Caco-2 (cell line): ENCODE results near the gene EHMT1. TPM values are rescaled to one million over a fixed set of nuclear protein-coding genes. Genes with fewer than 3 reads are reported as not detected.

ENCODE experiments used
- BruUV-seq: library from RNA; stranded (reverse); fragments of 400-500 nt; replicated peaks from 2 replicates; lab custom pipeline; 2021; lab: Mats Ljungman, UMichigan
- CTCF ChIA-PET: fragments of 300-600 bp; sonication (Branson Sonifier 250); formaldehyde crosslinking; loops from one replicate; lab custom pipeline; 2022; ENCODE audit warnings: antibody characterized with exemption; lab: Charles Lee
- POLR2A ChIA-PET: fragments of 300-600 bp; sonication (Branson Sonifier 250); formaldehyde crosslinking; loops from one replicate; lab custom pipeline; 2022; ENCODE audit warnings: antibody characterized with exemption; lab: Charles Lee
- DNase-seq, 2 experiments: peaks; one replicate each; pipeline versions ENCODE4 v3.0.0 to v3.0.0-alpha.2; 2020 to 2022
- H3K27me3 ChIP-seq: replicated peaks from 2 replicates; pipeline ENCODE4 v1.6.0; 2011; ENCODE audit warnings: low read length; ENCODE audit not compliant: control insufficient read depth, insufficient read depth
- H3K36me3 ChIP-seq: 2 replicates; pipeline ENCODE4 v1.5.1; 2011; ENCODE audit warnings: low read length; ENCODE audit not compliant: control insufficient read depth, insufficient read depth
- H3K4me1 ChIP-seq: fragments of 250-450 bp; sonication (Bioruptor Pico); 2 replicates; pipeline ENCODE4 v1.5.1; 2020; ENCODE audit warnings: mild to moderate bottlenecking
- H3K4me3 ChIP-seq: 2 replicates; pipeline ENCODE4 v1.5.1; 2011; ENCODE audit warnings: low read depth, mild to moderate bottlenecking, control low read depth, low read length
- H3K9me3 ChIP-seq: fragments of 250-450 bp; sonication (Bioruptor Pico); 2 replicates; pipeline ENCODE4 v1.5.1; 2020; ENCODE audit warnings: mild to moderate bottlenecking, moderate library complexity
- H3K27ac Mint-ChIP-seq: one replicate; pipeline ENCODE4 v1.8.0; 2022; ENCODE audit warnings: mixed read lengths; ENCODE audit not compliant: unreplicated experiment
- H3K27me3 Mint-ChIP-seq: one replicate; pipeline ENCODE4 v1.8.0; 2022; ENCODE audit warnings: mixed read lengths; ENCODE audit not compliant: insufficient read depth, unreplicated experiment
- H3K36me3 Mint-ChIP-seq: one replicate; pipeline ENCODE4 v1.8.0; 2022; ENCODE audit warnings: mild to moderate bottlenecking, mixed read lengths; ENCODE audit not compliant: insufficient read depth, unreplicated experiment
- H3K4me1 Mint-ChIP-seq: one replicate; pipeline ENCODE4 v1.8.0; 2022; ENCODE audit warnings: low read depth, mixed read lengths; ENCODE audit not compliant: unreplicated experiment
- H3K4me3 Mint-ChIP-seq: one replicate; pipeline ENCODE4 v1.8.0; 2022; ENCODE audit warnings: mild to moderate bottlenecking, moderate library complexity, mixed read lengths; ENCODE audit not compliant: unreplicated experiment
- H3K9me3 Mint-ChIP-seq: one replicate; pipeline ENCODE4 v1.8.0; 2022; ENCODE audit warnings: mixed read lengths; ENCODE audit not compliant: unreplicated experiment
- intact Hi-C: fragments of 100-400 bp; cut with micrococcal nuclease; formaldehyde crosslinking; loops from one replicate; pipeline ENCODE4 v1.10.0; 2022; ENCODE audit not compliant: unreplicated experiment
- total RNA-seq: library from RNA; stranded (reverse); gene quantifications from 2 replicates; pipeline ENCODE4 v1.2.3, GENCODE V29; 2022
- TF ChIP-seq, protein P1 (sequence below), 2 experiments: fragments of 200-600 bp in 1 of 2; IDR thresholded peaks; 1 replicate in 1 of 2; 2 replicates in 1 of 2; pipeline versions ENCODE4 v1.5.1 to v1.8.0; 2011 to 2022; ENCODE audit warnings: antibody characterized with exemption in 1 of 2, control low read depth in 1 of 2, inconsistent platforms in 1 of 2, low read depth in 1 of 2, low read length in 1 of 2, mild to moderate bottlenecking in 1 of 2, moderate library complexity in 1 of 2; ENCODE audit not compliant: insufficient read depth in 1 of 2, severe bottlenecking in 1 of 2, unreplicated experiment in 1 of 2

EHMT1 gene
- total RNA-seq, 1 experiment from 2014 or later, result 92.9 TPM

GRCh38 chr9:137873408-137873807 is 254.6 kb downstream of the EHMT1 start:
- H3K9me3 Mint-ChIP-seq, result no peaks in the 10 kb centered on the region
- H3K27me3 ChIP-seq, result no peaks in the 10 kb centered on the region
- no peaks in the 10 kb centered on the region for H3K9me3 ChIP-seq
- intact Hi-C loops, result no loop called here
- BruUV-seq, result no TSS peak
- no peak overlapping the region for H3K4me3 ChIP-seq
- no peaks in the 10 kb centered on the region for H3K36me3 Mint-ChIP-seq
- H3K27ac Mint-ChIP-seq, result no peak overlapping the region
- H3K27me3 Mint-ChIP-seq, result peaks cover 15% of the 10 kb centered on the region
- H3K4me3 Mint-ChIP-seq, result no peak overlapping the region
- POLR2A ChIA-PET, result no interaction called here
- no peaks in the 10 kb centered on the region for H3K4me1 Mint-ChIP-seq
- CTCF ChIA-PET, result no interaction called here
- TF ChIP-seq, protein P1, sequence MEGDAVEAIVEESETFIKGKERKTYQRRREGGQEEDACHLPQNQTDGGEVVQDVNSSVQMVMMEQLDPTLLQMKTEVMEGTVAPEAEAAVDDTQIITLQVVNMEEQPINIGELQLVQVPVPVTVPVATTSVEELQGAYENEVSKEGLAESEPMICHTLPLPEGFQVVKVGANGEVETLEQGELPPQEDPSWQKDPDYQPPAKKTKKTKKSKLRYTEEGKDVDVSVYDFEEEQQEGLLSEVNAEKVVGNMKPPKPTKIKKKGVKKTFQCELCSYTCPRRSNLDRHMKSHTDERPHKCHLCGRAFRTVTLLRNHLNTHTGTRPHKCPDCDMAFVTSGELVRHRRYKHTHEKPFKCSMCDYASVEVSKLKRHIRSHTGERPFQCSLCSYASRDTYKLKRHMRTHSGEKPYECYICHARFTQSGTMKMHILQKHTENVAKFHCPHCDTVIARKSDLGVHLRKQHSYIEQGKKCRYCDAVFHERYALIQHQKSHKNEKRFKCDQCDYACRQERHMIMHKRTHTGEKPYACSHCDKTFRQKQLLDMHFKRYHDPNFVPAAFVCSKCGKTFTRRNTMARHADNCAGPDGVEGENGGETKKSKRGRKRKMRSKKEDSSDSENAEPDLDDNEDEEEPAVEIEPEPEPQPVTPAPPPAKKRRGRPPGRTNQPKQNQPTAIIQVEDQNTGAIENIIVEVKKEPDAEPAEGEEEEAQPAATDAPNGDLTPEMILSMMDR (IDR thresholded peaks at IDR 0.05; ENCODE audit: insufficient read depth in 1 of 2, low read depth in 1 of 2, low read length in 1 of 2, severe bottlenecking in 1 of 2, unreplicated experiment in 1 of 2), result no peak
- no peaks in the 10 kb centered on the region for H3K4me1 ChIP-seq
- no peaks in the 10 kb centered on the region for H3K36me3 ChIP-seq
- DNase-seq, result no peak

DNA sequence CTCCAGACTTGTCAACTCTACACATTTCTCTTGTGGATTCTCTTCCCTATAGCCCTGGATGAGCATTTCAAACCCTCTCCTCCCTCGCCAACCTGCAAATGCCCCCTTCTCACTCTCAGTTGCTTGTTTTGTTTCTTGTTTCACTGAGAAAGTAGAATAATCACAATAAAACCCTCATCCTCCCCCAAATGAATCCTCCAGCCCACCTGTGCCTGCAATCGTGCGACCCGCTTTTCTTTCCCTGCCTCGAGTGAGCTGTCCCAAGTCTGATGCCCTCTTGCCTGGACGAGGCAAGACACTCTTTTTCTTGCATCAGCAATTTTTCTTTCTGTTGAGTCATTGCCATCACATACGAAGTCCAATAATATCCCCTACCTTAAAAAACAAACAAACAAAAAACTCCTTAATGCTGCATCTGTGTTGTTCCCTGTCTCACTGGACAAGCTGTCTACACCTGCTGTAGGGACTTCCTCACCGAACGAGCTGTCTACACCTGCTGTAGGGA is 255.1 kb downstream of the EHMT1 start:
- Histone ChIP-seq H3K9me3 (no peaks in the 10 kb centered on the region), H3K4me1 (no peaks in the 10 kb centered on the region), H3K27me3 (no peaks in the 10 kb centered on the region), H3K36me3 (no peaks in the 10 kb centered on the region), H3K4me3 (no peak overlapping the region)
- no peaks in the 10 kb centered on the region for H3K36me3 Mint-ChIP-seq
- peaks cover 15% of the 10 kb centered on the region for H3K27me3 Mint-ChIP-seq
- DNase-seq, result no peak
- no peak overlapping the region for H3K4me3 Mint-ChIP-seq
- H3K9me3 Mint-ChIP-seq, result no peaks in the 10 kb centered on the region
- H3K27ac Mint-ChIP-seq, result no peak overlapping the region
- H3K4me1 Mint-ChIP-seq, result no peaks in the 10 kb centered on the region
- intact Hi-C loops, result no loop called here
- ChIA-PET POLR2A (no interaction called here), CTCF (no interaction called here)
- TF ChIP-seq, protein P1 (IDR thresholded peaks at IDR 0.05; ENCODE audit: insufficient read depth in 1 of 2, low read depth in 1 of 2, low read length in 1 of 2, severe bottlenecking in 1 of 2, unreplicated experiment in 1 of 2), result no peak
- BruUV-seq, result no TSS peak

GRCh38 chr9:137875354-137875753 is 256.5 kb downstream of the EHMT1 start:
- Mint-ChIP-seq H3K4me3 (no peak overlapping the region), H3K4me1 (no peaks in the 10 kb centered on the region), H3K27me3 (peaks cover 19% of the 10 kb centered on the region), H3K36me3 (no peaks in the 10 kb centered on the region), H3K27ac (no peak overlapping the region), H3K9me3 (no peaks in the 10 kb centered on the region)
- Histone ChIP-seq H3K4me1 (no peaks in the 10 kb centered on the region), H3K36me3 (no peaks in the 10 kb centered on the region), H3K27me3 (no peaks in the 10 kb centered on the region), H3K9me3 (no peaks in the 10 kb centered on the region), H3K4me3 (no peak overlapping the region)
- TF ChIP-seq, protein P1 (IDR thresholded peaks at IDR 0.05; ENCODE audit: insufficient read depth in 1 of 2, low read depth in 1 of 2, low read length in 1 of 2, severe bottlenecking in 1 of 2, unreplicated experiment in 1 of 2), result no peak
- ChIA-PET POLR2A (no interaction called here), CTCF (no interaction called here)
- DNase-seq, result no peak
- BruUV-seq, result no TSS peak
- intact Hi-C loops, result no loop called here
